ENCODE measurements around the gene NEK11. TPM values are rescaled to one million over a fixed set of nuclear protein-coding genes. Genes with fewer than 3 reads are reported as not detected.

NEK11 gene
- polyA plus RNA-seq, 1 donor (not counting 4 experiments of a cell fraction or from before 2014, with no cell fraction given) = 9.4 TPM

GRCh38 chr3:131393868-131394267 lies 367.2 kb downstream of the NEK11 start:
- dilution Hi-C loops (cut with MboI; ENCODE audit: extremely low pct_ligation_motif_present, low sequenced_read_pairs) = no loop called here
- Histone ChIP-seq H3K27me3 (ENCODE audit: control insufficient read depth, extremely low read depth, insufficient read depth, low read length) (no peaks in the 10 kb centered on the region), H3K9me1 (ENCODE audit: control insufficient read depth, extremely low read depth, insufficient read depth, low read length) (no peaks in the 10 kb centered on the region), H3K9ac (ENCODE audit: control insufficient read depth, extremely low read depth, insufficient read depth, low read length) (no peak overlapping the region), H3K79me2 (ENCODE audit: control insufficient read depth, insufficient read depth, low read length) (no peaks in the 10 kb centered on the region), H3K9me3 (ENCODE audit: control insufficient read depth, low read depth, low read length) (no peaks in the 10 kb centered on the region), H2AFZ (ENCODE audit: control insufficient read depth, low read length) (no peak overlapping the region), H3K36me3 (ENCODE audit: control insufficient read depth in 2 of 2, extremely low read depth in 1 of 2, insufficient read depth in 2 of 2, low read length in 2 of 2) (no peaks in the 10 kb centered on the region), H4K20me1 (ENCODE audit: control insufficient read depth, extremely low read depth, insufficient read depth, low read length) (no peaks in the 10 kb centered on the region), H3K4me3 (ENCODE audit: control insufficient read depth in 2 of 3, extremely low read depth in 1 of 3, insufficient read depth in 2 of 3, low read depth in 1 of 3, low read length in 3 of 3) (no peak overlapping the region), H3K4me2 (ENCODE audit: control insufficient read depth, extremely low read depth, insufficient read depth, low read depth, low read length) (no peak overlapping the region), H3K4me1 (ENCODE audit: control insufficient read depth, extremely low read depth, insufficient read depth, low read length) (no peaks in the 10 kb centered on the region), H3K27ac (ENCODE audit: control insufficient read depth, insufficient read depth, low read length) (no peak overlapping the region)
- no peak for FAIRE-seq
- DNase-seq (ENCODE audit: low read depth, low spot score) = no peak
- TF ChIP-seq CTCF (optimal IDR thresholded peaks at IDR 0.05 in 1 of 3, IDR thresholded peaks at IDR 0.05 in 1 of 3, conservative IDR thresholded peaks at IDR 0.05 in 1 of 3; ENCODE audit: extremely low read depth in 1 of 3, insufficient read depth in 2 of 3, low read length in 3 of 3) = no peak
- no peak for TF ChIP-seq EZH2 (IDR thresholded peaks at IDR 0.05; ENCODE audit: low read length)

- H4K20me1 ChIP-seq (ENCODE audit: control insufficient read depth, extremely low read depth, insufficient read depth, low read length) = no peaks in the 10 kb centered on the region
- H3K9me1 ChIP-seq (ENCODE audit: control insufficient read depth, extremely low read depth, insufficient read depth, low read length) = no peaks in the 10 kb centered on the region
- no peaks in the 10 kb centered on the region for H3K36me3 ChIP-seq (ENCODE audit: control insufficient read depth in 2 of 2, extremely low read depth in 1 of 2, insufficient read depth in 2 of 2, low read length in 2 of 2)
- H2AFZ ChIP-seq (ENCODE audit: control insufficient read depth, low read length) = no peak overlapping the region
- H3K27ac ChIP-seq (ENCODE audit: control insufficient read depth, insufficient read depth, low read length) = no peak overlapping the region
- H3K4me2 ChIP-seq (ENCODE audit: control insufficient read depth, extremely low read depth, insufficient read depth, low read depth, low read length) = no peak overlapping the region
- H3K4me1 ChIP-seq (ENCODE audit: control insufficient read depth, extremely low read depth, insufficient read depth, low read length) = no peaks in the 10 kb centered on the region
- no peak for TF ChIP-seq EZH2 (IDR thresholded peaks at IDR 0.05; ENCODE audit: low read length)
- no peak for TF ChIP-seq CTCF (optimal IDR thresholded peaks at IDR 0.05 in 1 of 3, IDR thresholded peaks at IDR 0.05 in 1 of 3, conservative IDR thresholded peaks at IDR 0.05 in 1 of 3; ENCODE audit: extremely low read depth in 1 of 3, insufficient read depth in 2 of 3, low read length in 3 of 3)
- DNase-seq (ENCODE audit: low read depth, low spot score) = no peak
- dilution Hi-C loops (cut with MboI; ENCODE audit: extremely low pct_ligation_motif_present, low sequenced_read_pairs) = no loop called here
- no peaks in the 10 kb centered on the region for H3K27me3 ChIP-seq (ENCODE audit: control insufficient read depth, extremely low read depth, insufficient read depth, low read length)
- H3K9ac ChIP-seq (ENCODE audit: control insufficient read depth, extremely low read depth, insufficient read depth, low read length) = no peak overlapping the region
- no peak overlapping the region for H3K4me3 ChIP-seq (ENCODE audit: control insufficient read depth in 2 of 3, extremely low read depth in 1 of 3, insufficient read depth in 2 of 3, low read depth in 1 of 3, low read length in 3 of 3)
- no peaks in the 10 kb centered on the region for H3K79me2 ChIP-seq (ENCODE audit: control insufficient read depth, insufficient read depth, low read length)
- H3K9me3 ChIP-seq (ENCODE audit: control insufficient read depth, low read depth, low read length) = no peaks in the 10 kb centered on the region
- no peak for FAIRE-seq
Measured at GRCh38 chr3:131394400-131394799, 367.7 kb downstream of the NEK11 start.

All from keratinocyte (primary cell).